Stimulated activated CD4-positive, alpha-beta T cell treated with anti-CD3 and anti-CD28 coated beads, Interleukin-2, amount 100 ng/mL, for 24 hours (primary cell): ENCODE results near the gene DLG2.
"Not testable (repeated sequence)": the region's sequence is repeated elsewhere in the genome, so short reads cannot be mapped to it uniquely, and the experiment has no call there.

Experiments used
- DNase-seq, 2 donors: peaks; one replicate each; pipeline ENCODE4 v3.0.0-alpha.2; 2020

Gene DLG2

DNA sequence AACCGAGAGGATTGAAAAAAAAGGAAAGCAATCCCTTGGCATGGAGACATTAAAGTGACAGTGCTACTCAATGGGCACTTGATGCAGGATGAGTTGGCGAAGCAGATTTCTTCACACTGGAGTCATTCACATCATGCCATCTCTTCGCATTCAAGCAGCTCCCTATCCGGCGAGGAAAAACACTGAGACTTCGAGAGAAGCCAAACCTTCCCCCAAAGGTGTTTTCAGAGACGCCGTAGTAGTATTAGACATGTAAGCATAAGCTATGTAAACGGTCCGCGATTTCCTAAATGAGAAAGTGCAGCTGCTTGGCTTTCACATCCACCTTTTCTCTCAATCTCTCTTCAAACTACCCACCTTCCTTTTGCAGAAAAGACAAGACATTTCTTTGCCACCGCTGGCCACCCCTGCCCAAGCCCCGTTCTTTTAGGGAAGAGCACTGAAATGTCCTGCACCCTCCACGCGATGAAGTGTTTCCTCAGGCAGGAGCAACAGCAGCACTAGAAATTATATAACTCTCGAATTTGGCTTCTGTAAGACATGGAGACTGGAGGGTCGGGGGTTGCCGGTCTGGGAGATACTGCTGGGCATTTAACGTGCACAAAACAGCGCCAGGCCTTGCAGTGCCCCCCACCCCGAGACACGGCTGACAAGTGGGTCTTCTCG, at the start of gene DLG2:
TSS of gene DLG2 (minus strand) at position 13 of the 666 bp plus-strand sequence.
- peak in 1 of 2 donors; percentile 10 for DNase-seq

DNA sequence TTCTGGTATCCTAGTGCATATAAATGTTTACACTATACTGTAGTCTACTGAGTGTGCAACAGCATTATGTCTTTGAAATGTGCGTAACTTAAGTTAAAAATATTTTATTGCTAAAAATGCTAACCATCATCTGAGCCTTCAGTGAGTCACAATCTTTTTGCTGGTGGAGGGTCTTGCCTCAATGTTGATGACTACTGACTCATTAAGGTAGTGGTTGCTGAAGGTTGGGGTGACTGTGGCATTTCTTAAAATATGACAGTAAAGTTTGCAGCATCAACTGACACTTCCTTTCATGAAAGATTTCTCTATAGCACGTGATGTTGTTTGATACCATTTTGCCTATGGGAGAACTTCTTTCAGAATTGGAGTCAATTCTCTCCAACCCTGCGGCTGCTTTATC, 46.2 kb upstream of the DLG2 start:
- DNase-seq: no peak

- no peak for DNase-seq
Observed at GRCh38 chr11:85672105-85672902, 45.2 kb upstream of the DLG2 start.

DNA sequence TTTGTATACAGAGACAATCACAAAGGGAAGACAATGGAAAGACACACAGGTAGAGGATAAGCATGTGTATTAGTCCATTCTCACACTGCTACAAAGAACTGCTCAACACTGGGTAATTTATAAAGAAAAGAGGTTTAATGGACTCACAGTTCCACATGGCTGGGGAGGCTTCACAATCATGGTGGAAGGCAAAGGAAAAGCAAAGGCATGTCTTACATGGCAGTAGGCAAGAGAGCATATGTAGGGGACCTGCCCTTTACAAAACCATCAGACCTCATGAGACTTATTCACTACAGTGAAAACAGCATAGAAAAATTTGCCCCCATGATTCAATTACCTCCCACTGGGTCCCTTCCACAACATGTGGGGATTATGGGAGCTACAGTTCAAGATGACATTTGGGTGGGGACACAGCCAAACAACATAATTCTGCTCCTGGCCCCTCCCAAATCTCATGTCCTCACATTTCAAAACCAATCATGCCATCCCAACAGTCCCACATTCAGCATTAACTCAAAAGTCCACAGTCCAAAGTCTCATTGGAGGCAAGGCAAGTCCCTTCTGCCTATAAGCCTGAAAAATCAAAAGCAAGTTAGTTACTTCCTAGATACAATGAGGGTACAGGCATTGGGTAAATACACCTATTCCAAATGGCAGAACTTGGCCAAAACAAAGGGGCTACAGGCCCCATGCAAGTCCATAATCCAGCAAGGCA, 44.0 kb upstream of the DLG2 start:
- not testable (repeated sequence) for DNase-seq

GRCh38 chr11:85668157-85668556, 41.0 kb upstream of the DLG2 start:
- DNase-seq: no peak

- no peak for DNase-seq
Observed at GRCh38 chr11:85666687-85667086, 39.5 kb upstream of the DLG2 start.

DNA sequence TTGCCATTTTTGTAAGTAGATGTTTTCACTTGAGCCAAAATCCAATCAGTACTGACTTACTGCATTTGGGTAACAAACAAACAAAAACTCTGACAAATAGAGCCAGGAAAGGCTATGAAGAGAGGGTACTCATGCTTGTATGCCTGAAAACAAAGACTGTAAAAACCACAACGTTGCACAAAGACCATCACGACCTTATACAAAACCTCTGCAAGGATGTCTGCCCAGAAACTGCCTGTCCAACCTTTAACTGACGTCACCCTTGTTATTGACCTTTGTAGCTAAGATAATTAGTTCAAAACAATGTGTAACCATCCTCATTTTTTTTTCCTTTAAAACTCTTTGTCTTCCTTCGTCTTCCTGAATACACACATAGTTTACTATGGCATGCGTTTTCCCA, 38.6 kb upstream of the DLG2 start:
- DNase-seq: no peak

DNA sequence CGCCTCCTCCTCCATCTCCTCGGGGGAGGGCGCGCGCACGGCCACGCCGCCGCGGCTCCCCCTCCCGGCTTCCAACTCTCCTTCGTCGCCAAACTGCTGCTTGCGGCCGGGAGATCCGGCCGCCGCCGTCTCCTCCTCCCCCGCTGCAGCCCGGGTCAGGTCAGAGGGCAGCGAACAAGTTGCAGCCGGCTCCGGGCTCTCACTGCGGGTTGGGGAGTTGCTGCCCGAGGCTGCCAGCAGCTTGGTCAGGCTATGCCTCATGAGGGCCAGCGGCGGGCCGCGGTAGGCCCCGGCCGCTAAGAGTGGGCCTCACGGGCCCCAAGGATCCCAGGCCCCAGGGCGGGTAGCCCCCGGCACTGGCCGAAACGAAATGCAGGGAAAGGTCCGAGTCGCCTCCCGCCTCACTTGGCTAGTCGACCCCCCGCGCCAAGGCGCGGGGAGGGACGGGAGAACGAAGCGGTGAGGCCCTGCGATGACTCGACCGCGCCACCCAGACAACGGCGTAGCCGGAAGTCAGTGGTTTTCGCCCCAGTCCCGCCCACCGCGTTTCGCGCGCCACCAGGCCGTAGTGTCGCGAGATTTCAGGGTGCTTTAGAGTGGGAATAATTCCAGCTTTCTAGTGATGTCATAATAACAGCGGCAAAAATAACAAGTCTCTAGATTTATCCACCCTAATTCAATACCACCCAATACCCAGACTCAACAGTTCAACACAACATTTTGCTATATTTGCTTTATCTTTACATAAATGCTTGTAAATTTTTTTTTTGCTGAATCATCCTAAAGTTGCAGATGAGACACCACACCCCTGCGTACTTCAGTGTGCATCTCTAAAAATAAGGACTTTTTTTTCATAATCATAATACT, 37.7 kb upstream of the DLG2 start, which contains the start of gene CREBZF:
TSS of gene CREBZF (minus strand) at position 515 of the 867 bp plus-strand sequence. CDS start at position 261, 254 bp downstream.
- DNase-seq: peak; percentile 95 to 96

DNA sequence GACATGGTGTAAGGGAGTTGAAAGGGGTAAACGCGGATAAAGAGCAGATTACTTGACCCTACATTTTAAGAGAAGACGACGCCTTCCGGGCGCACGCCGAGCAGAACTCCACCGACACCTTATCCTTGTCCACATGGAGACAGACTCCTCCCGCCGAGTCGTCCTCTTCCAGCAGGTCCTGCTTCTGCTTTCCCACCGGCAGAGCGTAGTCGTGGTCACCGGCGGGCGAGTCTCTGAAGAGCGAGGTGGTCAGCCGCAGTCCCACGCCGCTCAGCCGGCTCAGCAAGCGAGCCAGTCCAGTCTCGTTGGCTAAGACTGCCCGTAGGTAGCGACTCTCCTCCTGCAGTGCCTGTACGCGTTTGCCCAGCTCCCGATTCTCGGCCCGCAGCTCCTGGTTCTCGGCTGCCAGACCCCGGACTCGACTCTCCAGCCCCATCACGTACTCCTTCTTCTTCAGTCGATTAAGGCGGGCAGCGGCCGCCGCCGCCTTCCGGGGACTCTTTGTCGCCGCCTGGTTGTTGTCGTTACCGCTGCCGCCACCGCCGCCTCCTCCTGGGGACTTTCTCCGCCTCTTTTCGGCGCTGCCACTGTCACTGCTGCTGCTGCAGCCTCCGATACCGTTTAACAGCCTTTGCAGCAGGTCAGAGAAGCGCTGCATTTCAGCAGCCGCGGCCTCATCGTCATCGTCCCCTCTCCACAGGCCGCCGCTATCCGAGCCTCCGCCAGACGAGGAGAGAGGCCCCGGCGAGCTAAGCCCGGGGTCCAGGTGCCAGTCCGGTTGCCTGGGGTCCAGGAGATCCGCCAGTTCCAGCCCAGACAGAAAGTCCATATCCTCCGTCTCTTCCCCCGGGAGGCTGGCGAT, 36.8 kb upstream of the DLG2 start:
- peak; percentile 85 to 89 for DNase-seq

DNA sequence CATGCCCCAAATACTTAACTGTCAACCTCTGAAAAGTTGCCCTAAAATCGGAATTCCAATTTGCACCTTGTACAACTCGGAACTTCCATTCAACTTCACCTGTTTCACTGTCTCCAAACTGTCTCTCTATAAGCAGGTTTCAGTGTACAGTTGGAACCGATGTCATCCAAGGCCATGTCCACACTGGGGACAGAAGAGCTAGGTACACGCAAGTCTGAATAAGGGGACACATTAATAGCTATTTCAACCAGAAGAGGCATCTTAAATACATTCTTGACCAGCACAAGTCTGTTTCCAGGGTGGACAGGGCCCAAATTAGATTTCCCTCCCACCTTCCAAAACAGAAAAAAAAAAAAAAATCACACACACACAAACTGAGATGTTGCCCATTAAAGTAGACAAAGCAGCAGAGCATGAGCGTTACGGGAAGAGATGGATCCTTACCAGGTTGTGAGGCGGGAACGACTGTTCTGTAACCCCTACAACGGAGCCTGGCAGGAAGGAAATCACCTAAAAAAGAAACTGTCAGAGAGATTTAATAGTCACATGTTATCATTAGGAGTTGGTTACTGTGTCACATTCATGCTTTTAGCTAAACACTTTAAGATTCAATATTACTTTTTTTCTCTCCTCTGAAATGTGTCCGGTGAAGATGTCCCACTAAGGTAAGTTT, 36.1 kb upstream of the DLG2 start:
- DNase-seq: peak in 1 of 2 donors; percentile 18

DNA sequence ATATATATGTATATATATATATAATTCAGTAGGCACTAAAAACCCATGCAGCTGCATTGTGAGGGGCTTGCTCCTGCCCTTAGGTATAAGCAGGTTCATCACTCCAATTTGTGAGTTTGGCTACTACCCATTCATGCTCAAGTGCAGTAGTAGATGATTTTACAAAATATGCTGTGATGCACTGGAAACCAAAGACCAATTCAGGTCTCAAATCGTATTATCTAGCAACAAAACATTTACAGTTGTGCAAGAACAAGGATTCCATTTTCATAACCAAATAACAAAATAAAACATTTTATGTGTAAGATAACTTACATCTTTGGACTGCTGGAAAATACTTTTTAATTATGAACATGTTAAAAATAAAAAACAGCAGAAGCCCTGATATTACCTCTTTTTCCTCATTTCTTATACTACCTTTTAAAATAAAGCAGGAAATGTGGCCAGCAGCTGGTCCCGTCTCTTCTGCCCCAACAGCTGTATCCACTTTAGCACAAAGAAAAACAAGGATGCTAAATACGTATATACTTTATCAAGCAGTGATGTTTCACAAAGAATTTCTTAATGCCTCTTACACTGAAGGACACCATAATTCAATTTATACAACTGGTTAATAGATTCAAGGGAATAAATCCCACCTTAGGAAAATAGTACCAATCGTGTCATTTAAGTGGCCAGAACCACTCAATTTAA, 35.0 kb upstream of the DLG2 start:
- no peak for DNase-seq

- no peak for DNase-seq
Observed at GRCh38 chr11:85658180-85658579, 31.0 kb upstream of the DLG2 start.

DNA sequence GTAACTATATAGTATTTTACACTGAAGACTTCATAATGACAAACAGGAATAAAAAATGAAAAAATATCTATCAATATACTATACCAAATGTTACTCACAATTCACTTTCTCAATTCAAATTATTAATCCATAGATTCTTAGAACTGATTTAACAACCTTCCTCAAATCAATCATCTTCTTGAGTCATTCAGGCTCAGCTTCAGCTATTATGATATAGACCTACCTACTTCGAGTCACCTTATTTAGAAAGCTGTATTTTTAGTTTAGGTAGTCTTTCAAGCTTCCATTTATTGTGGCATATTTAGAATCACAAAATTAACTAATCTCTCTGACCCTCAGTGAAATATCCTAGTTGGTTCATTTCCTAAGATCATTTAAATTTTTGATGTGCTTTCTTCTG, 29.6 kb upstream of the DLG2 start:
- no peak for DNase-seq

DNA sequence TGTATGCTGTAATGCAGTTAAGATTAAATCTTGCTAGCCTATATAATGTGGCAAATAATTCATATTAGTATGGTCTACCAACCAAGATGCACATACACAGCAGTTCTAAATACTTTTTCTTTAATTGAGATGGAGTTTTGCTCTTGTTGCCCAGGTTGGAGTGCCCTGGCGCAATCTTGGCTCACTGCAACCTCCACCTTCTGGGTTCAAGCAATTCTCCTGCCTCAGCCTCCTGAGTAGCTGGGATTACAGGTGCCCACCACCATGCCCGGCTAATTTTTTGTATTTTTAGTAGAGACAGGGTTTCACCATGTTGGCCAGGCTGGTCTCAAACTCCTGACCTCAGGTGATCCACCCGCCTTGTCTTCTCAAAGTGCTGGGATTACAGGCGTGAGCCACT, 27.2 kb upstream of the DLG2 start:
- not testable (repeated sequence) for DNase-seq

- DNase-seq: no peak
Observed at GRCh38 chr11:85652786-85653447, 25.8 kb upstream of the DLG2 start.

DNA sequence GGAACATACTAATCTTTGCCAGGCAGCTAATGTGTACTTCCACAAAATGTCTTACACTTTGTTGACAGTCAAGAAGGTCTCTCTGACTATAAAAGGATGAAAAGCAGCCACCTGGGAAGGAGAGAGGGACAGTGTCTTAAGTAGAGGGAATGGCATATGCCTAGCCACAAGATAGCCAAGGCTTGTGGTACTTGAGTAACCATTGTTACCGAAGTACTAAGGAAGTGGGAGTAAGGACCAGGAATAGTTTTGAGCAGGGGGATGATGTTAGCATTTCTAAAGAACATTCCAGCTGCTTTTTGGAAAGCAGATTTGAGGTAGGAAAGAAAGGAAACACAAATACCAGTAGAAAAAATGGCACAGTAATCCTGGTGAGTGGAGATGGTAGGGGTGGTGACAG, 24.0 kb upstream of the DLG2 start:
- DNase-seq: no peak

DNA sequence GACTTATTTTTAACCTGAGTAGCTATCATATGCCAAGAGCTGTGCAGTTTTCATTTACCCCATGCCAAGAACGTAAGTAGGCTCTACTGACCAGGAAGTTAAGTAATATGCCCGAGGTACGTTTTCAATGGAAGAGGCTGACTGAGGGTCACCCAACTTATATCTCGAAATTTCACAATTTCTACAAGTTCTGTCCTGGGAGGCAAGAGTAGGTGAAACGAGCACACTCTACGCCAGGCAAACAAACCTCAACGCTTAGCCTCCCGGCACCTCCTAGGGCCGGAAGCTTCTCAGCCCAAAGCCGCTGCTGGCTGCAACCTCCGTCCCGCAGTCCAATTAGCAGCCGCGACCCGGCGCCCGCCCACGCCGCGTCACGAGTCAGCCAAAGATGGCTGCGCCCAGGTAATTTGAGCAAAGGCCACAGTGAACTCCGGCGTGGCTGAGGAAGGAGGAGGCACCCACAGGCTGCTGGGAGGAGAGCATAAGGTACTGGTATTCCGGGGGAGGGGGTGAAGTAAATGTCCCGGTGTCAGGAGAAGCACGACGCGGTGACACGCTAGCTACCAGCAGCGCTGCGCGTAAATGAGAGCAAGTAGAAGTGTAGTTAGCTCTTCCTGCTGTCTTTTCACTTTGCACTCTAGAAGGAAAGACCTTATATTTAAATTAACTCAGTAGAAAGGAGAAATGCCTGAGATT, 20.6 kb upstream of the DLG2 start, which contains the start of gene TMEM126A:
TSS of gene TMEM126A (plus strand) at position 364 of the 696 bp plus-strand sequence. CDS start 2,289 bp downstream, outside the sequence.
- DNase-seq: peak; percentile 94 to 95

DNA sequence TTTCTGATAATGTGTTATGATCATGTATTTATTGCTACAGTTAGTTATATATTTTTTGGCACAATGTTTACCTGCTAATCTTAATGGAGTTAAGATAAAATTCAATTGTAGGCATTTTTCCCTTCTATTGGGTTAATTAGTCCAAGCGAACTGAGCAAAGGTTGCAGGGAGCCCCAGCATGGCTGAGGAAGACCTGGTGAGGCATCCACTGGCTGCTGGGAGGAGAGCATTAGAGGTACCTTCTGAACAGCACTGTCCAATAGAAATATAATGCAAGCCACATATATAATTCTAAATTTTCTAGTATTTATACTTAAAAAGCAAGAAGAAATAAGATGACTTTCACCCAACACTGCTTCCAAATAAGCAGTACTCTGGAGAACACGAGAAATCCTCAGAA, 19.9 kb upstream of the DLG2 start:
- no peak for DNase-seq

GRCh38 chr11:85643191-85643614, 16.1 kb upstream of the DLG2 start:
- DNase-seq: no peak
